M059J (cell line): Measurements from ENCODE around the gene TDRD6. TPM values are rescaled to one million over a fixed set of nuclear protein-coding genes. Genes with fewer than 3 reads are reported as not detected.
"Not testable (repeated sequence)": the region's sequence is repeated elsewhere in the genome, so short reads cannot be mapped to it uniquely, and the experiment has no call there.

Experiments
- DNase-seq: peaks from one replicate; pipeline ENCODE4 v3.0.0-alpha.2; 2012; ENCODE audit warnings: low read depth
- total RNA-seq: library from RNA; depleted of rRNA; stranded (reverse); fragments of >200 nt; shearing (Covaris generic); gene quantifications from 2 replicates; pipeline ENCODE4 v1.2.3, GENCODE V29; 2014; rRNA removed

The TDRD6 gene
- total RNA-seq: 0.02 TPM in 1 of 2 replicates, not detected in the other

GRCh38 chr6:46687619-46688097 lies at the start of gene TDRD6:
Gene TDRD6, plus strand, starts transcription at chr6:46687885. Its CDS starts 244 bp downstream, at chr6:46688129.
- DNase-seq: no peak

- no peak for DNase-seq
Measured at GRCh38 chr6:46637933-46638332, 49.8 kb upstream of the TDRD6 start.

GRCh38 chr6:46638650-46639049 lies 49.0 kb upstream of the TDRD6 start:
- peak; percentile 53 for DNase-seq

GRCh38 chr6:46642928-46643751 lies 44.5 kb upstream of the TDRD6 start:
- DNase-seq: peak; percentile 28

- DNase-seq: no peak
Measured at GRCh38 chr6:46645265-46645664, 42.4 kb upstream of the TDRD6 start.

GRCh38 chr6:46648108-46648507 lies 39.6 kb upstream of the TDRD6 start:
- DNase-seq: not testable (repeated sequence)

GRCh38 chr6:46648869-46649492 lies 38.7 kb upstream of the TDRD6 start:
- peak; percentile 61 for DNase-seq

- DNase-seq: peak; percentile 12
Measured at GRCh38 chr6:46651006-46651405, 36.7 kb upstream of the TDRD6 start.

- peak; percentile 24 for DNase-seq
Measured at GRCh38 chr6:46651816-46652215, 35.9 kb upstream of the TDRD6 start.

- no peak for DNase-seq
Measured at GRCh38 chr6:46652232-46652602, 35.5 kb upstream of the TDRD6 start.

- peak; percentile 93 for DNase-seq
Measured at GRCh38 chr6:46652603-46653438, 34.9 kb upstream of the TDRD6 start, which contains the start of the genes CYP39A1 and SLC25A27. Gene CYP39A1, minus strand, starts transcription at chr6:46652818. Its CDS starts 236 bp downstream, at chr6:46652582. Gene SLC25A27, plus strand, starts transcription at chr6:46652975. Its CDS starts 218 bp downstream, at chr6:46653193.

GRCh38 chr6:46653439-46654195 lies 34.1 kb upstream of the TDRD6 start:
- no peak for DNase-seq

- DNase-seq: peak; percentile 20
Measured at GRCh38 chr6:46655803-46656202, 31.9 kb upstream of the TDRD6 start.

GRCh38 chr6:46657642-46658041 lies 30.0 kb upstream of the TDRD6 start:
- no peak for DNase-seq

GRCh38 chr6:46661483-46661882 lies 26.2 kb upstream of the TDRD6 start:
- no peak for DNase-seq

GRCh38 chr6:46667377-46667776 lies 20.3 kb upstream of the TDRD6 start:
- DNase-seq: no peak

- no peak for DNase-seq
Measured at GRCh38 chr6:46674410-46674809, 13.3 kb upstream of the TDRD6 start.

- DNase-seq: no peak
Measured at GRCh38 chr6:46676604-46677313, 10.9 kb upstream of the TDRD6 start.

- DNase-seq: peak; percentile 15
Measured at GRCh38 chr6:46677314-46677654, 10.4 kb upstream of the TDRD6 start.

- DNase-seq: peak; percentile 77
Measured at GRCh38 chr6:46684771-46685170, 2.9 kb upstream of the TDRD6 start.
